ENCODE results near the gene SH3RF2.

Gene SH3RF2

DNA sequence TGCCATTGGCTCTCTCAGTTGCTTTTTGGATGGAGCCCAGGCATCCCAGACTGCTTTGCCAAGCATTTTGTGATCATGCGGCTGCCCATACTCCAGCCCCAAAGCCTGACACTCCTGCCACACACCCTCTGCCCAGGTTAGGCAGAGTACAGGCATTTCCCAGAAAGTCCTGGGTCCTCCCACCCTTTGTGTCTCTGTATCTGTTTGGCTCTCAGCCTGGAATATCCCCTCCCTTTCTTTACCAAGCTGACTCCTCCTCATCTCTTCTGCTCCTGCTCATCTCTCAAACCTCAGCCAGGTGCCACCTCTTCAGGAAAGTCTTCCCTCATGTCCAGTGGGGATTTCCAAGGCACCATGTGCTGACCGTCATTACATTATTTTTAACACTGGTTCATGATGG lies 14.3 kb upstream of the SH3RF2 start:
- TF ChIP-seq, protein P1, sequence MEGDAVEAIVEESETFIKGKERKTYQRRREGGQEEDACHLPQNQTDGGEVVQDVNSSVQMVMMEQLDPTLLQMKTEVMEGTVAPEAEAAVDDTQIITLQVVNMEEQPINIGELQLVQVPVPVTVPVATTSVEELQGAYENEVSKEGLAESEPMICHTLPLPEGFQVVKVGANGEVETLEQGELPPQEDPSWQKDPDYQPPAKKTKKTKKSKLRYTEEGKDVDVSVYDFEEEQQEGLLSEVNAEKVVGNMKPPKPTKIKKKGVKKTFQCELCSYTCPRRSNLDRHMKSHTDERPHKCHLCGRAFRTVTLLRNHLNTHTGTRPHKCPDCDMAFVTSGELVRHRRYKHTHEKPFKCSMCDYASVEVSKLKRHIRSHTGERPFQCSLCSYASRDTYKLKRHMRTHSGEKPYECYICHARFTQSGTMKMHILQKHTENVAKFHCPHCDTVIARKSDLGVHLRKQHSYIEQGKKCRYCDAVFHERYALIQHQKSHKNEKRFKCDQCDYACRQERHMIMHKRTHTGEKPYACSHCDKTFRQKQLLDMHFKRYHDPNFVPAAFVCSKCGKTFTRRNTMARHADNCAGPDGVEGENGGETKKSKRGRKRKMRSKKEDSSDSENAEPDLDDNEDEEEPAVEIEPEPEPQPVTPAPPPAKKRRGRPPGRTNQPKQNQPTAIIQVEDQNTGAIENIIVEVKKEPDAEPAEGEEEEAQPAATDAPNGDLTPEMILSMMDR (IDR thresholded peaks at IDR 0.05; ENCODE audit: low read depth, low read length), result no peak
- TF ChIP-seq EZH2phosphoT487 (IDR thresholded peaks at IDR 0.05; ENCODE audit: low read depth), result no peak
- Histone ChIP-seq H3K36me3 (replicated peaks; ENCODE audit: low read depth, low read length) (no peaks in the 10 kb centered on the region), H3K27me3 (ENCODE audit: low read depth, low read length) (0 out of 2 replicates have a peak, but pooled peaks cover 2% of the 10 kb centered on the region), H3K4me2 (ENCODE audit: low read length) (no peak overlapping the region), H3K4me1 (ENCODE audit: low read length) (no peaks in the 10 kb centered on the region), H3K4me3 (ENCODE audit: low read length) (no peak overlapping the region), H3K79me2 (ENCODE audit: low read length) (no peaks in the 10 kb centered on the region), H3K27ac (ENCODE audit: low read length) (no peak overlapping the region), H3K9ac (ENCODE audit: low read length) (no peak overlapping the region), H4K20me1 (ENCODE audit: insufficient read depth, low read length) (no peaks in the 10 kb centered on the region), H2AFZ (ENCODE audit: low read depth, low read length) (no peak overlapping the region), H3K9me3 (ENCODE audit: insufficient read depth, low read length) (no peaks in the 10 kb centered on the region)

DNA sequence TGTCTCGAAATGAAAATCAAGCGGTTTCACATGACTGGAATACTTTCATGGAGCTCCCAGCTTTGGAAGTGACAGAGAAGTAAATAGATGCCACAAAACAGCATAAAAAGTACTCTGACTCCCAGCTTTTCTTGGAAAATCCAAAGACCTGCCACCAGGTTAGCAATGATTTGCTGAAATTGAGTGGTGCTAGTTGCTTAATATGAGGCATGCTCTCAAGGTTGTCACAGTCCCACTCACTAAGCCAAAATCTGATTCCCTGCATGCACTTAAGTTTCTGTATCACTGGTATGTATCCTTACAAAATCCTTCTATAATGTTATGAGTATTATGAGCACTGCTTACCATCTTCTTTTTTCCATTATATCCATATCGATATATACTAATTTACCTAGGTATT lies 13.0 kb upstream of the SH3RF2 start:
- Histone ChIP-seq H4K20me1 (ENCODE audit: insufficient read depth, low read length) (no peaks in the 10 kb centered on the region), H3K4me2 (ENCODE audit: low read length) (no peak overlapping the region), H3K27me3 (ENCODE audit: low read depth, low read length) (no peaks in the 10 kb centered on the region), H3K27ac (ENCODE audit: low read length) (no peak overlapping the region), H3K4me1 (ENCODE audit: low read length) (no peaks in the 10 kb centered on the region), H3K4me3 (ENCODE audit: low read length) (no peak overlapping the region), H3K9ac (ENCODE audit: low read length) (no peak overlapping the region), H3K9me3 (ENCODE audit: insufficient read depth, low read length) (no peaks in the 10 kb centered on the region), H3K36me3 (replicated peaks; ENCODE audit: low read depth, low read length) (no peaks in the 10 kb centered on the region), H2AFZ (ENCODE audit: low read depth, low read length) (no peak overlapping the region), H3K79me2 (ENCODE audit: low read length) (no peaks in the 10 kb centered on the region)
- no peak for TF ChIP-seq EZH2phosphoT487 (IDR thresholded peaks at IDR 0.05; ENCODE audit: low read depth)
- TF ChIP-seq, protein P1 (IDR thresholded peaks at IDR 0.05; ENCODE audit: low read depth, low read length), result no peak

DNA sequence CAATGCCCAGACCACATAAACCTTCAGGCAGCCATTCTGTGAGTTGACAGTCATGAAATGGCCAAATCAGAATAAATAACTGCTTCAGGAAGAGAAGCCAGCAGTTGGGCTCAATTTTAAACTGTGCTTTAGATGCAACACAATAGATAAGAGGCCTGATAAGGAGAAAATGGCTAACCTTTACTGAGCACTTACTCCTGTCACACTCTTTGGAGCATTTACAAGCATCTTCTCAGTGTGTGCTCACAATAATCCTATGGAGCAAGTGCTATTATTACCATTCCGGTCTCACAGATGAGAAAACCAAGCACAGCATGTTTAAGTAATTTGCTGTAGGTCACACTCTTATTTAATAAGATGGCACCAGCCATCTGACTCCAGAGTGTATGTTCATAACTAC lies 11.5 kb upstream of the SH3RF2 start:
- Histone ChIP-seq H3K27me3 (ENCODE audit: low read depth, low read length) (no peaks in the 10 kb centered on the region), H3K4me1 (ENCODE audit: low read length) (no peaks in the 10 kb centered on the region), H3K9me3 (ENCODE audit: insufficient read depth, low read length) (no peaks in the 10 kb centered on the region), H4K20me1 (ENCODE audit: insufficient read depth, low read length) (no peaks in the 10 kb centered on the region), H3K79me2 (ENCODE audit: low read length) (no peaks in the 10 kb centered on the region), H3K36me3 (replicated peaks; ENCODE audit: low read depth, low read length) (no peaks in the 10 kb centered on the region), H2AFZ (ENCODE audit: low read depth, low read length) (no peak overlapping the region), H3K9ac (ENCODE audit: low read length) (no peak overlapping the region), H3K27ac (ENCODE audit: low read length) (no peak overlapping the region), H3K4me2 (ENCODE audit: low read length) (no peak overlapping the region), H3K4me3 (ENCODE audit: low read length) (no peak overlapping the region)
- TF ChIP-seq, protein P1 (IDR thresholded peaks at IDR 0.05; ENCODE audit: low read depth, low read length), result no peak
- no peak for TF ChIP-seq EZH2phosphoT487 (IDR thresholded peaks at IDR 0.05; ENCODE audit: low read depth)

- Histone ChIP-seq H4K20me1 (ENCODE audit: insufficient read depth, low read length) (no peaks in the 10 kb centered on the region), H3K9ac (ENCODE audit: low read length) (no peak overlapping the region), H3K4me3 (ENCODE audit: low read length) (no peak overlapping the region), H2AFZ (ENCODE audit: low read depth, low read length) (no peak overlapping the region), H3K4me2 (ENCODE audit: low read length) (no peak overlapping the region), H3K4me1 (ENCODE audit: low read length) (no peaks in the 10 kb centered on the region), H3K36me3 (replicated peaks; ENCODE audit: low read depth, low read length) (no peaks in the 10 kb centered on the region), H3K9me3 (ENCODE audit: insufficient read depth, low read length) (no peaks in the 10 kb centered on the region), H3K27ac (ENCODE audit: low read length) (no peak overlapping the region), H3K79me2 (ENCODE audit: low read length) (no peaks in the 10 kb centered on the region), H3K27me3 (ENCODE audit: low read depth, low read length) (no peaks in the 10 kb centered on the region)
- TF ChIP-seq EZH2phosphoT487 (IDR thresholded peaks at IDR 0.05; ENCODE audit: low read depth), result no peak
These were observed 11.0 kb upstream of the SH3RF2 start for GRCh38 chr5:145925353-145925752.

- no peak for TF ChIP-seq EZH2phosphoT487 (IDR thresholded peaks at IDR 0.05; ENCODE audit: low read depth)
- TF ChIP-seq, protein P1 (IDR thresholded peaks at IDR 0.05; ENCODE audit: low read depth, low read length), result no peak
- no peak overlapping the region for H3K4me2 ChIP-seq (ENCODE audit: low read length)
- no peaks in the 10 kb centered on the region for H4K20me1 ChIP-seq (ENCODE audit: insufficient read depth, low read length)
These were observed 10.6 kb upstream of the SH3RF2 start for GRCh38 chr5:145925803-145926202.

More at GRCh38 chr5:145925803-145926202, 10.6 kb upstream of the SH3RF2 start:
- no peaks in the 10 kb centered on the region for H3K79me2 ChIP-seq (ENCODE audit: low read length)
- H3K9ac ChIP-seq (ENCODE audit: low read length), result no peak overlapping the region
- H3K4me1 ChIP-seq (ENCODE audit: low read length), result no peaks in the 10 kb centered on the region
- H3K9me3 ChIP-seq (ENCODE audit: insufficient read depth, low read length), result no peaks in the 10 kb centered on the region
- no peaks in the 10 kb centered on the region for H3K27me3 ChIP-seq (ENCODE audit: low read depth, low read length)
- no peak overlapping the region for H3K4me3 ChIP-seq (ENCODE audit: low read length)
- H3K27ac ChIP-seq (ENCODE audit: low read length), result no peak overlapping the region
- H2AFZ ChIP-seq (ENCODE audit: low read depth, low read length), result no peak overlapping the region
- H3K36me3 ChIP-seq (replicated peaks; ENCODE audit: low read depth, low read length), result no peaks in the 10 kb centered on the region
